Epidermal melanocyte (primary cell): Measurements from ENCODE around the gene BIRC3.
A peak's percentile ranks its signal among the peaks of the same experiment; 100 is the strongest.
"Not testable (repeated sequence)": the region's sequence is repeated elsewhere in the genome, so short reads cannot be mapped to it uniquely, and the experiment has no call there.

Experiments
- DNase-seq: peaks from one replicate; pipeline ENCODE4 v3.0.0; 2011; ENCODE audit warnings: low spot score; ENCODE audit not compliant: insufficient read length

Gene BIRC3

GRCh38 chr11:102323542-102324251, 6.4 kb downstream of the BIRC3 start:
- no peak for DNase-seq

GRCh38 chr11:102325088-102325487, 7.8 kb downstream of the BIRC3 start:
- DNase-seq, result no peak

GRCh38 chr11:102328748-102329147, 11.5 kb downstream of the BIRC3 start:
- no peak for DNase-seq

GRCh38 chr11:102330231-102330630, 12.9 kb downstream of the BIRC3 start:
- no peak for DNase-seq

- DNase-seq, result no peak
These were observed 14.1 kb downstream of the BIRC3 start for GRCh38 chr11:102331341-102331740.

GRCh38 chr11:102332611-102332994, 15.3 kb downstream of the BIRC3 start:
- no peak for DNase-seq

GRCh38 chr11:102338479-102339010, 21.3 kb downstream of the BIRC3 start:
- DNase-seq, result no peak

- DNase-seq, result not testable (repeated sequence)
These were observed 24.0 kb downstream of the BIRC3 start for GRCh38 chr11:102341311-102341710.

- DNase-seq, result peak; percentile 44
These were observed 24.6 kb downstream of the BIRC3 start for GRCh38 chr11:102341844-102342318.

GRCh38 chr11:102343809-102344208, 26.5 kb downstream of the BIRC3 start:
- DNase-seq, result no peak

- no peak for DNase-seq
These were observed 28.6 kb downstream of the BIRC3 start for GRCh38 chr11:102345904-102346303.

GRCh38 chr11:102346456-102346747, 29.1 kb downstream of the BIRC3 start:
- no peak for DNase-seq

GRCh38 chr11:102346748-102347461, 29.6 kb downstream of the BIRC3 start, which contains the start of gene BIRC2:
Gene BIRC2, plus strand, starts transcription at chr11:102347214. Its CDS starts 2,641 bp downstream, at chr11:102349855.
- DNase-seq, result peak; percentile 42

- no peak for DNase-seq
These were observed 30.4 kb downstream of the BIRC3 start for GRCh38 chr11:102347462-102348370.

- no peak for DNase-seq
These were observed 39.8 kb downstream of the BIRC3 start for GRCh38 chr11:102357116-102357515.

GRCh38 chr11:102359372-102359771, 42.1 kb downstream of the BIRC3 start:
- no peak for DNase-seq

- no peak for DNase-seq
These were observed 43.4 kb downstream of the BIRC3 start for GRCh38 chr11:102360681-102361080.

- no peak for DNase-seq
These were observed 44.1 kb downstream of the BIRC3 start for GRCh38 chr11:102361086-102362031.

GRCh38 chr11:102364991-102365390, 47.7 kb downstream of the BIRC3 start:
- DNase-seq, result no peak

- DNase-seq, result peak; percentile 26
These were observed 50.1 kb downstream of the BIRC3 start for GRCh38 chr11:102367364-102367763.
